HCT116 (cell line): ENCODE measurements around the gene ANKS1A. TPM values are rescaled to one million over a fixed set of nuclear protein-coding genes. Genes with fewer than 3 reads are reported as not detected.

ENCODE experiments used
- ATAC-seq: fragments of 200-7000 bp; cut with Tn5 transposase; 2 replicates; pipeline ENCODE4 v1.9.1; 2020; ENCODE audit warnings: mild to moderate bottlenecking, moderate library complexity
- BruUV-seq: library from RNA; stranded (reverse); fragments of 400-500 nt; replicated peaks from 2 replicates; lab custom pipeline; 2021; lab: Mats Ljungman, UMichigan
- CTCF ChIA-PET: fragments of 300-600 bp; sonication (Branson Sonifier 250); formaldehyde crosslinking; loops from one replicate; lab custom pipeline; 2021; ENCODE audit warnings: antibody characterized with exemption; lab: Charles Lee
- POLR2A ChIA-PET: fragments of 300-600, 350-600 bp; sonication (Branson Sonifier 250); formaldehyde crosslinking; loops from one replicate; lab custom pipeline; 2021; ENCODE audit warnings: antibody characterized with exemption; lab: Charles Lee
- RAD21 ChIA-PET, 2 experiments: fragments of 300-600 bp; sonication (Branson Sonifier 250); formaldehyde crosslinking; loops; one replicate each; lab custom pipeline; 2023; ENCODE audit warnings: low total read pairs in 2 of 2; ENCODE audit not compliant: uncharacterized antibody in 2 of 2, unreplicated experiment in 2 of 2, low non-redundant PET in 1 of 2; lab: Charles Lee
- DNase-seq: peaks from one replicate; pipeline ENCODE4 v3.0.0-alpha.2; 2010; ENCODE audit warnings: low read depth, low spot score
- H2AFZ ChIP-seq: fragments of 200-600 bp; shearing (Covaris generic), sonication (generic); 2 replicates; pipeline ENCODE4 v1.6.1; 2017; ENCODE audit warnings: low read depth, mixed run types, mixed read lengths, antibody characterized with exemption, low read length; ENCODE audit not compliant: poor library complexity, severe bottlenecking
- H3K27ac ChIP-seq: 2 replicates; pipeline ENCODE4 v1.5.1; 2012; ENCODE audit warnings: low read depth, low read length
- H3K27me3 ChIP-seq: fragments of 200-600 bp; sonication (generic); 2 replicates; pipeline ENCODE4 v1.6.1; 2016; ENCODE audit warnings: mixed run types, low read length, mixed read lengths; ENCODE audit not compliant: insufficient read depth
- H3K36me3 ChIP-seq, 2 experiments: fragments of 200-500 bp in 1 of 2; fragments of 200-600 bp in 1 of 2; sonication (Bioruptor generic) in 1 of 2; sonication (generic) in 1 of 2; 2 replicates each; pipeline versions ENCODE4 v1.5.1 to v1.6.1; 2014 to 2016; ENCODE audit warnings: low read length in 2 of 2, inconsistent platforms in 1 of 2, mixed read lengths in 1 of 2, mixed run types in 1 of 2; ENCODE audit not compliant: insufficient read depth in 2 of 2, control insufficient read depth in 1 of 2
- H3K4me1 ChIP-seq, 2 experiments: fragments of 200-600 bp in 1 of 2; sonication (generic) in 1 of 2; 2 replicates each; pipeline versions ENCODE4 v1.5.1 to v1.6.1; 2012 to 2017; ENCODE audit warnings: low read length in 2 of 2, inconsistent platforms in 1 of 2, mild to moderate bottlenecking in 1 of 2, mixed read lengths in 1 of 2, mixed run types in 1 of 2, moderate library complexity in 1 of 2; ENCODE audit not compliant: insufficient read depth in 2 of 2, control insufficient read depth in 1 of 2
- H3K4me2 ChIP-seq: fragments of 200-600 bp; sonication (generic); 2 replicates; pipeline ENCODE4 v1.6.1; 2017; ENCODE audit warnings: mixed run types, low read length, mixed read lengths
- H3K4me3 ChIP-seq, 2 experiments: fragments of 200-600 bp in 1 of 2; sonication (generic) in 1 of 2; replicated peaks in 1 of 2; 2 replicates each; pipeline ENCODE4 v1.5.1; 2011 to 2016; ENCODE audit warnings: low read length in 2 of 2, control low read depth in 1 of 2, low read depth in 1 of 2, mild to moderate bottlenecking in 1 of 2, mixed read lengths in 1 of 2, mixed run types in 1 of 2
- H3K79me2 ChIP-seq: fragments of 200-600 bp; sonication (generic); 2 replicates; pipeline ENCODE4 v1.6.1; 2017; ENCODE audit warnings: mild to moderate bottlenecking, mixed run types, low read length, moderate library complexity, mixed read lengths; ENCODE audit not compliant: insufficient read depth
- H3K9ac ChIP-seq: fragments of 200-600 bp; sonication (generic); 2 replicates; pipeline ENCODE4 v1.6.1; 2016; ENCODE audit warnings: low read length, mixed read lengths
- H3K9me2 ChIP-seq: fragments of 200-600 bp; sonication (generic), shearing (Covaris generic); 2 replicates; pipeline ENCODE4 v1.6.1; 2017; ENCODE audit warnings: mixed run types, mild to moderate bottlenecking, moderate library complexity; ENCODE audit not compliant: insufficient read depth
- H3K9me3 ChIP-seq, 2 experiments: fragments of 200-500 bp in 1 of 2; fragments of 200-600 bp in 1 of 2; sonication (Bioruptor generic) in 1 of 2; sonication (generic) in 1 of 2; 2 replicates each; pipeline ENCODE4 v1.6.1; 2014 to 2017; ENCODE audit warnings: low read length in 2 of 2, mixed read lengths in 2 of 2, inconsistent platforms in 1 of 2, low read depth in 1 of 2, mild to moderate bottlenecking in 1 of 2, mixed run types in 1 of 2, moderate library complexity in 1 of 2; ENCODE audit not compliant: control insufficient read depth in 1 of 2, insufficient read depth in 1 of 2
- H4K20me1 ChIP-seq: fragments of 200-600 bp; sonication (generic), shearing (Covaris generic); 2 replicates; pipeline ENCODE4 v1.6.1; 2017; ENCODE audit warnings: mixed run types, mild to moderate bottlenecking, moderate library complexity; ENCODE audit not compliant: insufficient read depth
- ATF3 ChIP-seq: IDR thresholded peaks from 2 replicates; pipeline ENCODE4 v1.6.1; 2012
- CBX3 ChIP-seq: IDR thresholded peaks from 2 replicates; pipeline ENCODE4 v1.6.1; 2012; ENCODE audit warnings: low read depth
- CEBPB ChIP-seq: IDR thresholded peaks from 2 replicates; pipeline ENCODE4 v1.6.1; 2012; ENCODE audit warnings: low read depth
- CTCF ChIP-seq, 3 experiments: fragments of 200-600 bp in 1 of 3; sonication (generic) in 1 of 3; IDR thresholded peaks in 2 of 3; conservative IDR thresholded peaks in 1 of 3; 2 replicates each; pipeline ENCODE4 v1.5.1; 2012 to 2017; ENCODE audit warnings: low read depth in 2 of 3, low read length in 2 of 3, antibody characterized with exemption in 1 of 3, borderline replicate concordance in 1 of 3, control low read depth in 1 of 3, mild to moderate bottlenecking in 1 of 3, mixed read lengths in 1 of 3, mixed run types in 1 of 3, moderate library complexity in 1 of 3; ENCODE audit not compliant: insufficient read depth in 1 of 3
- EGR1 ChIP-seq: IDR thresholded peaks from 2 replicates; pipeline ENCODE4 v1.6.1; 2012; ENCODE audit warnings: low read depth
- EZH2phosphoT487 ChIP-seq: fragments of 200-600 bp; IDR thresholded peaks from 2 replicates; pipeline ENCODE4 v1.6.1; 2018; ENCODE audit warnings: antibody characterized with exemption, borderline replicate concordance
- FOSL1 ChIP-seq: IDR thresholded peaks from 2 replicates; pipeline ENCODE4 v1.6.1; 2012; ENCODE audit warnings: low read depth
- JUND ChIP-seq: IDR thresholded peaks from 2 replicates; pipeline ENCODE4 v1.6.1; 2012
- POLR2A ChIP-seq: IDR thresholded peaks from 2 replicates; pipeline ENCODE4 v1.7.0; 2011; ENCODE audit warnings: borderline replicate concordance; ENCODE audit not compliant: insufficient read depth, insufficient read length; ENCODE audit errors: extremely low read depth
- POLR2AphosphoS5 ChIP-seq: IDR thresholded peaks from 2 replicates; pipeline ENCODE4 v1.6.1; 2011; ENCODE audit warnings: mild to moderate bottlenecking, low read depth, low read length, moderate library complexity
- SIN3A ChIP-seq: IDR thresholded peaks from 2 replicates; pipeline ENCODE4 v1.6.1; 2012; ENCODE audit warnings: low read depth
- SP1 ChIP-seq: IDR thresholded peaks from 2 replicates; pipeline ENCODE4 v1.6.1; 2012; ENCODE audit warnings: low read depth
- SRF ChIP-seq: IDR thresholded peaks from 2 replicates; pipeline ENCODE4 v1.6.1; 2012; ENCODE audit warnings: low read depth
- YY1 ChIP-seq: IDR thresholded peaks from 2 replicates; pipeline ENCODE4 v1.6.1; 2011; ENCODE audit warnings: low read length, low read depth, moderate library complexity, mild to moderate bottlenecking; ENCODE audit not compliant: insufficient replicate concordance; ENCODE audit errors: extremely low read depth
- ZFX ChIP-seq: fragments of 450-650 bp; IDR thresholded peaks from 2 replicates; pipeline ENCODE4 v1.6.1; 2017
- intact Hi-C: fragments of 100-400 bp; cut with micrococcal nuclease; formaldehyde crosslinking; loops from 2 replicates; pipeline ENCODE4 v1.10.0; 2022
- total RNA-seq: library from RNA; stranded (reverse); gene quantifications from one replicate; pipeline ENCODE4 v1.2.1, GENCODE V29; 2021; ENCODE audit not compliant: unreplicated experiment

Gene ANKS1A
- total RNA-seq, 1 experiment from 2014 or later: 20.6 TPM

- no peak overlapping the region for H2AFZ ChIP-seq
- TF ChIP-seq SRF (no peak), EZH2phosphoT487 (no peak), ATF3 (no peak), ZFX (no peak), CTCF (IDR thresholded peaks at IDR 0.05 in 2 of 3, conservative IDR thresholded peaks at IDR 0.05 in 1 of 3; ENCODE audit: borderline replicate concordance in 1 of 3, insufficient read depth in 1 of 3, low read depth in 2 of 3, low read length in 2 of 3) (no peak), POLR2A (no peak), JUND (no peak), SIN3A (no peak), EGR1 (no peak), CBX3 (no peak), POLR2AphosphoS5 (no peak), SP1 (no peak), FOSL1 (no peak), CEBPB (no peak), YY1 (no peak)
- H3K9ac ChIP-seq: no peak overlapping the region
- H3K27ac ChIP-seq: no peak overlapping the region
- ChIA-PET RAD21 (no interaction called here), POLR2A (no interaction called here), CTCF (no interaction called here)
- no TSS peak for BruUV-seq
- H3K36me3 ChIP-seq: peaks cover 20 to 25% of the 10 kb centered on the region in 2 experiments
- H3K9me3 ChIP-seq: no peaks in the 10 kb centered on the region
- H3K4me3 ChIP-seq: no peak overlapping the region
- no peaks in the 10 kb centered on the region for H3K9me2 ChIP-seq
- H4K20me1 ChIP-seq: no peaks in the 10 kb centered on the region
- ATAC-seq (no peak), DNase-seq (no peak)
- H3K27me3 ChIP-seq: no peaks in the 10 kb centered on the region
- intact Hi-C loops: no loop called here
- no peak overlapping the region for H3K4me2 ChIP-seq
- no peaks in the 10 kb centered on the region for H3K79me2 ChIP-seq
- H3K4me1 ChIP-seq: no peaks in the 10 kb centered on the region
Measured at GRCh38 chr6:34864007-34864406, 25.0 kb upstream of the ANKS1A start.
